Heart left ventricle (tissue), 16 donors: ENCODE data around the gene PIGV. TPM values are rescaled to one million over a fixed set of nuclear protein-coding genes. Genes with fewer than 3 reads are reported as not detected.
A peak's percentile ranks its signal among the peaks of the same experiment; 100 is the strongest.
"Not testable (repeated sequence)": the region's sequence is repeated elsewhere in the genome, so short reads cannot be mapped to it uniquely, and the experiment has no call there.

Experiments
- ATAC-seq, 4 donors: fragments of 200-7000 bp; cut with Tn5 transposase; one replicate each; pipeline ENCODE4 v1.9.1; 2020 to 2022; ENCODE audit warnings: moderate library complexity in 4 of 4, mild to moderate bottlenecking in 3 of 4, moderate number of reproducible peaks in 1 of 4
- DNase-seq, 5 donors: peaks; one replicate each; pipeline ENCODE4 v3.0.0-alpha.2; 2020
- H3K27ac ChIP-seq, 12 donors: fragments of 200-600 bp; sonication (generic) in 4 of 12; one replicate each; pipeline versions ENCODE4 v1.5.0 to v1.8.0; 2016 to 2022; ENCODE audit warnings: mild to moderate bottlenecking in 2 of 12
- H3K27me3 ChIP-seq, 9 donors: fragments of 200-600 bp; sonication (generic) in 2 of 9; one replicate each; pipeline versions ENCODE4 v1.5.1 to v1.8.0; 2016 to 2022; ENCODE audit warnings: mild to moderate bottlenecking in 3 of 9
- H3K36me3 ChIP-seq, 9 donors: fragments of 200-600 bp; sonication (generic) in 2 of 9; one replicate each; pipeline versions ENCODE4 v1.5.0 to v1.8.0; 2018 to 2022; ENCODE audit warnings: mild to moderate bottlenecking in 2 of 9
- H3K4me1 ChIP-seq, 12 donors: fragments of 200-600 bp; sonication (generic) in 4 of 12; one replicate each; pipeline versions ENCODE4 v1.5.0 to v1.8.0; 2016 to 2022; ENCODE audit warnings: mild to moderate bottlenecking in 3 of 12
- H3K4me3 ChIP-seq, 12 donors: fragments of 200-600 bp; sonication (generic) in 4 of 12; one replicate each; pipeline versions ENCODE4 v1.5.0 to v1.8.0; 2017 to 2022; ENCODE audit warnings: mild to moderate bottlenecking in 9 of 12, moderate library complexity in 4 of 12
- H3K9me3 ChIP-seq, 12 donors: fragments of 200-600 bp; sonication (generic) in 4 of 12; one replicate each; pipeline versions ENCODE4 v1.5.0 to v1.8.0; 2016 to 2022; ENCODE audit warnings: mild to moderate bottlenecking in 1 of 12
- POLR2A ChIP-seq, 2 donors: fragments of 450-650 bp; IDR thresholded peaks; one replicate each; pipeline ENCODE4 v1.6.1; 2017; ENCODE audit warnings: antibody characterized with exemption in 2 of 2, mild to moderate bottlenecking in 2 of 2, moderate library complexity in 2 of 2
- WGBS, 4 donors: extraction: QIAGEN DNeasy Blood & Tissue Kit in 2 of 4; methylation state at CpG; one replicate each; pipeline versions ENCODE4 v1.1.5 to v1.1.7; 2013 to 2018; 5-methylcytosine and 5-hydroxymethylcytosine counted together
- intact Hi-C, 10 donors: fragments of 100-400 bp; cut with DNase I; formaldehyde crosslinking; loops; one replicate each; pipeline versions ENCODE4 v1.11.1 to v1.14.2; 2022
- polyA plus RNA-seq, 2 donors: library from polyadenylated mRNA; stranded (reverse); fragments of 200-250 nt; gene quantifications; one replicate each; pipeline ENCODE4 v1.2.3, GENCODE V29; 2013
- total RNA-seq, 9 donors: library from RNA; depleted of rRNA in 2 of 9; stranded (reverse); fragments of >200 nt in 2 of 9; fragmentation: NEBNext Ultra II Directional in 3 of 9; extraction: Animal tissue kit (Norgen Biotek cat#: 25700) in 3 of 9; gene quantifications; one replicate each; pipeline versions ENCODE4 v1.1.0 to v1.2.4, GENCODE V29; 2016 to 2023
- TF ChIP-seq, protein P1 (sequence below), 12 donors: fragments of 200-600 bp; sonication (generic) in 4 of 12; IDR thresholded peaks; one replicate each; pipeline versions ENCODE4 v1.5.0 to v1.8.0; 2018 to 2022; ENCODE audit warnings: antibody characterized with exemption in 12 of 12, mild to moderate bottlenecking in 5 of 12
- donor health status: ischemic (EF 13 %, LVEDD 7.1; RV severe dilation, severe dysfunction).
- donor health status: healthy with polysubstance abuse.
- donor health status: DM: no; HTN: yes; CAD: no.
- donor health status: DM: no; HTN: no; CAD: no.
- donor health status: ischemic (EF 25% LVEDD 6.9; RV normal size, moderate dysfunction).
- donor health status: ischemic (EF 25% LVEDD 5.7; RV mildly dilated, moderate dysfunction).
- donor health status: healthy.
- donor health status: DM: yes; HTN: yes; CAD: no.
- donor health status: ischemic (EF 35%, LVEDD 5.7; RV mildly dilated, moderate dysfunction).
- donor health status: nonischemic (EF 11% LVEDD 7.7; RV severe dilation, severe dysfunction).
- donor health status: DM: yes; HTN: yes; CAD: no.
- donor health status: PGD.
- donor health status: ischemic (EF 29% LVEDD 5.4; RV normal size, mild dysfunction).
- donor health status: nonischemic (EF 23%, LVEDD 6.1; RV moderate dilation, normal function).

PIGV gene
- total and polyA plus RNA-seq, 11 donors: 2.7 to 8.8 (median 5.3) TPM

DNA sequence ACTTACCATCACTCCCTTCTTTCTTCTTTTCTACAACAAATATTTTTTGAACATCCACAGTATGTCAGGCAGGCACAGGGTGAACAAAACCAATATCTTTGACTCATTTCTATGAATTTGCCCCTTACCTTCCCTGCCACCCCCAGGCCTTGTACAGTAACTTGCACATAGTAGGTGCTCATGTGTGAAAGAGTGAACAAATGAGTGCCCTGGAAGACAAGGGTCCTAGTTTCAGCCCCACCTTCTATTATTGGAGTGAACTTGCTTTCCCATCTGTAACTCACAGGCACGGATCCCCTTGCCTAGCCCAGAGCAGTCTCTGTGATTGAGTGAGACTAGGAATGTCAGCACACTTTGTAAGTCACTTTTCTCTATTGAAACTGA is 51.6 kb downstream of the PIGV start:
- peaks cover 0 to 92% (median 76%) of the 10 kb centered on the region in 9 donors for H3K36me3 ChIP-seq
- peak overlapping the region in 1 of 12 donors; percentile 45 for H3K27ac ChIP-seq
- H3K4me1 ChIP-seq: peaks cover 0 to 19% (median 0%) of the 10 kb centered on the region in 12 donors
- WGBS, 4 donors: 77 to 96% (median 92%) methylated on average over 1 of the region's 1 CpG
- H3K9me3 ChIP-seq: no peaks in the 10 kb centered on the region
- no peaks in the 10 kb centered on the region for H3K27me3 ChIP-seq
- DNase-seq (no peak), ATAC-seq (no peak)
- H3K4me3 ChIP-seq: no peak overlapping the region
- intact Hi-C loops: no loop called here
- no peak for TF ChIP-seq POLR2A (IDR thresholded peaks at IDR 0.05)
- TF ChIP-seq, protein P1, sequence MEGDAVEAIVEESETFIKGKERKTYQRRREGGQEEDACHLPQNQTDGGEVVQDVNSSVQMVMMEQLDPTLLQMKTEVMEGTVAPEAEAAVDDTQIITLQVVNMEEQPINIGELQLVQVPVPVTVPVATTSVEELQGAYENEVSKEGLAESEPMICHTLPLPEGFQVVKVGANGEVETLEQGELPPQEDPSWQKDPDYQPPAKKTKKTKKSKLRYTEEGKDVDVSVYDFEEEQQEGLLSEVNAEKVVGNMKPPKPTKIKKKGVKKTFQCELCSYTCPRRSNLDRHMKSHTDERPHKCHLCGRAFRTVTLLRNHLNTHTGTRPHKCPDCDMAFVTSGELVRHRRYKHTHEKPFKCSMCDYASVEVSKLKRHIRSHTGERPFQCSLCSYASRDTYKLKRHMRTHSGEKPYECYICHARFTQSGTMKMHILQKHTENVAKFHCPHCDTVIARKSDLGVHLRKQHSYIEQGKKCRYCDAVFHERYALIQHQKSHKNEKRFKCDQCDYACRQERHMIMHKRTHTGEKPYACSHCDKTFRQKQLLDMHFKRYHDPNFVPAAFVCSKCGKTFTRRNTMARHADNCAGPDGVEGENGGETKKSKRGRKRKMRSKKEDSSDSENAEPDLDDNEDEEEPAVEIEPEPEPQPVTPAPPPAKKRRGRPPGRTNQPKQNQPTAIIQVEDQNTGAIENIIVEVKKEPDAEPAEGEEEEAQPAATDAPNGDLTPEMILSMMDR (IDR thresholded peaks at IDR 0.05): no peak

DNA sequence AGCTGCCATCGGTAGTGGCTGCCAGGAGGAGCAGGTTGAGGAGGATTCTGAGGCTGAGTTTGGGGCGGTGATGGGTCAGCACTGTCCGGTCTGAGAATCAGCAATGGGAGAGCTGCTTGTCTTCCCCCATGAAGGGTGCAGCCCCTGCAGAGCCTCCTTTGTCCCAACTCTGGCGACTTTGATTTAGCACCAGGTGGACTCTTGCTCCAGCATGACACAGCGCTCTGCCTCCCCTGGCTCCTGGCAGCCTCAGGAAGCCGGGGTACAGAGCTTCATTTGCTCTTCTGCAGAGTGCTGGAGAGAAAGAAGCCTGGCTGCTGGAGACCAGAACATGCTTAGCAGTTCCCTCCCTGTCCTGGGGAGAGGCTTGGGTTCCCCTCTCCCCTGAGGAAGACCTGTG is 52.0 kb downstream of the PIGV start:
- TF ChIP-seq, protein P1 (IDR thresholded peaks at IDR 0.05): no peak
- H3K36me3 ChIP-seq: peaks cover 0 to 89% (median 71%) of the 10 kb centered on the region in 9 donors
- no peak for DNase-seq
- peaks cover 0 to 17% (median 0%) of the 10 kb centered on the region in 12 donors for H3K4me1 ChIP-seq
- no peak overlapping the region for H3K27ac ChIP-seq
- WGBS, 4 donors: 84 to 92% (median 89%) methylated on average over 5 to 6 of the region's 6 CpGs
- H3K9me3 ChIP-seq: no peaks in the 10 kb centered on the region
- ATAC-seq: no peak
- intact Hi-C loops: no loop called here
- H3K27me3 ChIP-seq: no peaks in the 10 kb centered on the region
- H3K4me3 ChIP-seq: no peak overlapping the region

DNA sequence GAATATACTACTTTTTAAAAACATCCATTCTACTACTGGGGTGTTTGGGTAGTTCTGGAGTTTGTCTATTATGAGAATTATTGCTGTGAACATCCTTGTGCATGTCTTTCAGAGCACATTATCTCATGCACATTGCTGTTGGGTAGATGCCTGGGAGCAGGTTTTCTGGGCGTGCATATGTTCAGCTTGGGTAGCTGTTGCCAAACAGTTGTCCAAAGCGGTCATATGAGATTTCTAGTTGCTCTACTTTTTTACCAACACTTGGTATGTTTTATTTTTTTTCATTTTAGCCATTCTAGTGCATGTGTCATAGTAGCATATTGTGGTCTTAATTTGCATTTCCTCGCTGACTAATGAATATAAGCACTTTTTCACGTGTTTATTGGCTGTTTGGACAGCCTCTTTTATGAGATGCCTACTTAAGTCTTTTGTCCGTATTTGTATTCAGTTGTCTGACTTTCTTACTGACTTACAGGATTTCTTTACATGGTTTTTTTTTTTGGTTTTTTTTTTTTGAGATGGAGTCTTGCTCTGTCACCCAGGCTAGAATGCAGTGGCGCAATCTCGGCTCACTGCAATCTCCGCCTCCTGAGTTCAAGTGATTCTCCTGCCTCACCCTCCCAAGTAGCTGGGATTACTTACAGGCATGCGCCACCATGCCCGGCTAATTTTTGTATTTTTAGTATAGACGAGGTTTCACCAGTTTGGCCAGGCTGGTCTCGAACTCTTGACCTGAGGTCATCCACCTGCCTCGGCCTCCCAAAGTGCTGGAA is 56.9 kb downstream of the PIGV start:
- TF ChIP-seq, protein P1 (IDR thresholded peaks at IDR 0.05): no peak
- TF ChIP-seq POLR2A (IDR thresholded peaks at IDR 0.05): no peak
- 91 to 94% (median 93%) methylated on average over 13 of the region's 13 CpGs for WGBS, 4 donors
- intact Hi-C loops: no loop called here
- peaks cover 0 to under 1% (median 0%) of the 10 kb centered on the region in 12 donors for H3K4me1 ChIP-seq
- no peaks in the 10 kb centered on the region for H3K27me3 ChIP-seq
- DNase-seq (peak in 1 of 5 donors; percentile 16), ATAC-seq (no peak)
- H3K9me3 ChIP-seq: no peaks in the 10 kb centered on the region
- peaks cover 0 to 90% (median 68%) of the 10 kb centered on the region in 9 donors for H3K36me3 ChIP-seq
- H3K27ac ChIP-seq: no peak overlapping the region
- no peak overlapping the region for H3K4me3 ChIP-seq

DNA sequence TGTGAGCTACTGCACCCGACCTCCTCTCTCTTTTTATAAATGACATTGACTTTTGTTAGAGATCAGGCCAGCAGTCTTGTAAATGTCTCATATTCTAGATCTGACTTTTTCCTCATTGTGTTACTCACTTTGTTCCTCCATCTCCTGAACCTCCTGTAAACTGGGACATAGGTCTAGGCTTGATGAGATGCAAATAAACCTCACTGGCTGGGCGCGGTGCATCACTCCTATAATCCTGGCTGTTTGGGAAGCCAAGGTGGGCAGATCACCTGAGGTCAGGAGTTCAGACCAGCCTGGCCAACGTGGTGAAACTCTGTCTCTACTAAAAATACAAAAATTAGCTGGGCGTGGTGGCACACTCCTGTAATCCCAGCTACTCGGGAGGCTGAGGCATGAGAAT is 60.1 kb downstream of the PIGV start:
- not testable (repeated sequence) for ATAC-seq, H3K27ac ChIP-seq

More for the DNA sequence above, 60.1 kb downstream of the PIGV start:
- intact Hi-C loops, H3K9me3 ChIP-seq, DNase-seq, H3K4me1 ChIP-seq, H3K27me3 ChIP-seq, H3K4me3 ChIP-seq: not testable (repeated sequence)
- peaks cover 0 to 91% (median 69%) of the 10 kb centered on the region in 9 donors for H3K36me3 ChIP-seq
- WGBS, 4 donors: 89 to 96% (median 93%) methylated on average over 6 of the region's 6 CpGs

Other genes starting within 250 kb of the PIGV start
- gene ARID1A, start 91.9 kb upstream of the PIGV start, total RNA-seq: 10 to 100 TPM; 29.0 to 73.9 (median 49.9) TPM
- gene ARID1A, start 91.9 kb upstream of the PIGV start, polyA plus RNA-seq: 10 to 100 TPM; 14.1 to 33.0 TPM
- 10 to 100 TPM in 8 of 9 donors, 1 to 10 TPM in 1; 9.2 to 22.5 (median 12.2) TPM for gene ZDHHC18, start 38.7 kb downstream of the PIGV start, total RNA-seq
- gene ZDHHC18, start 38.7 kb downstream of the PIGV start, polyA plus RNA-seq: 10 to 100 TPM in 1 of 2 donors, 1 to 10 TPM in 1; 8.7 to 18.5 TPM
- gene SFN, start 75.2 kb downstream of the PIGV start, total RNA-seq: under 1 TPM in 2 of 9 donors, not detected in 7; 0.26 to 0.37 TPM
- under 1 TPM; 0.11 to 0.42 TPM for gene SFN, start 75.2 kb downstream of the PIGV start, polyA plus RNA-seq
- 10 to 100 TPM in 8 of 9 donors, 1 to 10 TPM in 1; 7.6 to 27.4 (median 17.1) TPM for gene GPN2, start 102.3 kb downstream of the PIGV start, total RNA-seq
- gene GPN2, start 102.3 kb downstream of the PIGV start, polyA plus RNA-seq: 10 to 100 TPM; 12.0 to 15.7 TPM
- 10 to 100 TPM in 3 of 9 donors, 1 to 10 TPM in 6; 6.0 to 14.9 (median 9.0) TPM for gene GPATCH3, start 112.5 kb downstream of the PIGV start, total RNA-seq
- gene GPATCH3, start 112.5 kb downstream of the PIGV start, polyA plus RNA-seq: 10 to 100 TPM in 1 of 2 donors, 1 to 10 TPM in 1; 7.7 to 11.7 TPM
- gene NR0B2, start 126.0 kb downstream of the PIGV start, total RNA-seq: 10 to 100 TPM in 2 of 9 donors, 1 to 10 TPM in 7; 2.4 to 19.2 (median 6.6) TPM
- 1 to 10 TPM; 2.0 to 6.6 TPM for gene NR0B2, start 126.0 kb downstream of the PIGV start, polyA plus RNA-seq
- 10 to 100 TPM; 53.6 to 78.6 (median 57.4) TPM for gene NUDC, start 133.8 kb downstream of the PIGV start, total RNA-seq
- gene NUDC, start 133.8 kb downstream of the PIGV start, polyA plus RNA-seq: 10 to 100 TPM; 69.7 to 99.6 TPM
- under 1 TPM in 2 of 9 donors, not detected in 7; 0.12 to 0.45 TPM for gene KDF1, start 172.5 kb downstream of the PIGV start, total RNA-seq
- under 1 TPM in 1 of 2 donors, not detected in 1; 0.03 TPM for gene KDF1, start 172.5 kb downstream of the PIGV start, polyA plus RNA-seq
- 10 to 100 TPM; 16.6 to 68.5 (median 21.7) TPM for gene TRNP1, start 205.7 kb downstream of the PIGV start, total RNA-seq
- gene TRNP1, start 205.7 kb downstream of the PIGV start, polyA plus RNA-seq: 10 to 100 TPM; 18.4 to 38.9 TPM
- gene TENT5B, start 224.9 kb downstream of the PIGV start, total RNA-seq: 10 to 100 TPM in 8 of 9 donors, 1 to 10 TPM in 1; 9.1 to 78.4 (median 32.6) TPM
- 10 to 100 TPM; 19.8 to 62.2 TPM for gene TENT5B, start 224.9 kb downstream of the PIGV start, polyA plus RNA-seq